Stimulated activated CD8-positive, alpha-beta memory T cell treated with anti-CD3 and anti-CD28 coated beads, Interleukin-4, amount 100 ng/mL, for 1 hour (primary cell): Measurements from ENCODE around the gene CCDC28A.

ENCODE experiments used
- DNase-seq, 2 donors: peaks; one replicate each; pipeline ENCODE4 v3.0.0-alpha.2; 2020; ENCODE audit warnings: low read depth in 2 of 2, low spot score in 1 of 2

CCDC28A gene

DNA sequence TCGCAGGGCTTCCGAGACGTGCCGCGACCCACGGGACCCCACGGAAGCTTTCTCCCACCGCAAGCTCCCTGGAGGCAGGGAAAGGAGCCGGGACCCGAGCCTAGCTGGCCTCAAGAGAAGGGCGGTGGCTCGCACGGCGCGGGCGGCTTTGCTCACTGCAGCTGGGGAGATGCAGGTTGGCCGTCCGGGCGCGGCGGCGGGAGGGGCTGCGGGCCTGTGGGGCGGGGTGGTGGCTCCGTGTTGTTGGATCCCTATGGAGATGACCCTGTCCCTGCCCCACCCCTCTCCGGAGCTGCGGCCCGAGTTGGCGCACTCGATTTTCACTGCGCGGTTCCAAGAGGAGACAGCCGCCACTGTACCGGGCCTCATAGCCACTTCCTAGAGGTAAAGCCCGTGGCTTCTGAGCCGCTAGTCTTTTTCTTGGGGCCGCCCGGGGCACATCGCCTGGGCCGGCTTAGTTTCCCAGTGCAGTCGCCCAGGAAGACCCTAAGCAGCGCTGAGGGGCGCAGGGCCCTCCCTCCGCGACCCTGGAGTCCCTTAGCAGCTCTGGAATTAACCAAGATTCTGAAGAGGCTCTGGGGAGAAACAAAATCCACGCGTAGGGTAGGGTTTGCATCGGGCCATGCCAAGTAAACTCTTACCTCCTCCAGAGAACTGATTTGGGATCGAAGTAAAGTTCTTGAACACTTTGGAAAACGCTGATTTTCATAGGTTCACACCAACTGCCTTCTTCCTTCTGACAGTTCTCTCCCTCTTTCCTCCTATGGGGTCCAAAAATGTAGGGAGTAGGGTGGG, 22.4 kb downstream of the CCDC28A start, which contains the start of gene ECT2L:
TSS of gene ECT2L (plus strand) at position 279 of the 795 bp plus-strand sequence. CDS start 17,188 bp downstream, outside the sequence.
- DNase-seq, result no peak

DNA sequence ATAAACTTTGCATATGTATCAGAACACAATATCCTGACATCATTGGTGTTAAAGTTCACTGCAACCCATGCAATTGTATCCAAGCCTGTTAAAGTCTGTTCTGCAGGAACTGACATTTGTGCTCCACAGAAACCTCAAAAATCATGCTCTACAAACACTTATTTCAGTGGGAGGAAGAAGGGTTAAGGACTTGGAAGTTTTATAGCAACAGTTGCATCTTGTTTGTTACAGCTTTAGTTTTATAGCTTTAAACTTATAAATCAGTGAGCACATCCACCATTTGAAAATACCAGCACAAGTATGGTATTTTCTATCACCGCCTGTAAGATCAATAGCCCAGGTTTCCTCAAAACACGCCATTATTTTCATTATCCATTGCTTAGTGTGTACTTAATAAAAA, 23.2 kb downstream of the CCDC28A start:
- DNase-seq, result no peak

DNA sequence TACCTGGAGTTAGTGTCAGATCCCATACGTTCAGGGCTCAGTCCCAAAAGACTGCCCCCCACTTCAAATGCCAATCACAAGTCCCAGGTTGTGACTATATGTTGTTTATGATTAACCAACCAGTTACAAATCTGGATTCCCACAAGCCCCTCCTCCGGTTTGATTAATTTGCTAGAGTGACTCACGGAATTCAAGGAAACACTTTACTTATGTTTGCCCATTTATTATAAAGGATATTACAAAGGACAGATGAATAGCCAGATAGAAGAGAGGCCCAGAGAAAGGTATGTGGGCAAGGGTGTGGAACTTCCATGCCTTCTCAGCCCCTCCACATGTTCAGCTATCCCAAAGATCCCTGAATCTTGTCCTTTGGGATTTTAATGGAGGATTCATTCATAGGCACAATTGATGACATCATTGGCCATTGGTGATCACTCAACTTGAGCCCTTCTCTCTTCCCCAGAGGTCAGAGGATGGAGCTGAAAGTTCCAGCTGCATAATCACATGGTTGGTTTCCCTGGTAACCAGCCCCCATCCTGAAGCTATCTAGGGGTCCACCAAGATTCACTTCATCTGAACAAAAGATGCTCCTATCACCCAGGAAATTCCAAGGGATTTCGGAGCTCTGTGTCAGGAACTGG, 24.4 kb downstream of the CCDC28A start:
- no peak for DNase-seq

DNA sequence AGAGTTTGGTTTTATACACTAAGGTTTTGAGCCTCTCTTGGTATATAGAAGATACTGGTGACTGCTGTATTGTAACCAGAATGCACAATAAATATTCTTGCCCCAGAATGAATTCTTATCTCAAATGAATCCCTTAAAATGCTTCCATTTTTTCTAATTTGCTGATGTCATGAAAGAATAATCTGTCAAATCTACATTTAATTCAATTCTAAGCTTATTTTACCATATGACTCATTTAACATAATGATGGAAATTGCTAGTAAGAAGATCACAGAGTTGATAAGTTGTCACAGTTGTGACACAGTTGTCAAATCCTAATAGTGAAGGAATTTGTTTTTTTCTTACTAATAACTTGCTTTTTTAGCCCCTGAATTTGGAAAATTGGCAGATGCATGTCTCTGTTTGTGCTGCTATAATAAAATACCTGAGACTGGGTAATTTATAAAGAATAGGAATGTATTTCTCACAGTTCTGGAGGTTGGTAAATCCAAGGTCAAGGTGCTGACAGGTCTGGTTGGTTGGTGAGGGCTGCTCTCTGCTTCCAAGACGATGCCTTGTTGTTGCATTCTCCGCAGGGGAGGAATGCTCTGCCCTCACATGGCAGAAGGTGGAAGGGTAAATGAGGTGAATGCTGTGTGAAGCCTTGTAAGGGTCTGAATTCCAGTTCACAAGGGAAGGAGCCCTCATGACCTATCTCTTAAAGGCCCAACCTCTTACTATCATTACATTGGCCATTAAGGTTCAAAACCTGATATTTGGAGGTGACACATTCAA, 27.0 kb downstream of the CCDC28A start:
- no peak for DNase-seq

DNA sequence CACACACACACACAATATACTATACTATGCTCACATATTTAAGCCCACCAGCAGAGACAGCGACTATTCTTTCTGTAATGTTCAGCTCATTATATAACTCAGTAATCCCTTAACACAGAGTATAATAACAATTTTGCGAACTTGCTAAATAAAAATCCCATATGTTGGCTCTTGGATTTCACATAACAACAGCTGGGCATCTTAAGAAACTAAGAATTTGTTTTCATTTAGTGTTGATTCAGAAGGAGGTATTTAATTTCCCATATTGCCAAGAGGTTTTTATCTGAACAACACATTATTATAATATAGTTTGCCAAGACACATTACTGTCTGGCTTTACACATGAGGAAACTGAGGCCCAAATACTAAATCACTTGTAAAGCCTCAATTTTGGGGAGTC, 29.8 kb downstream of the CCDC28A start:
- DNase-seq, result no peak

DNA sequence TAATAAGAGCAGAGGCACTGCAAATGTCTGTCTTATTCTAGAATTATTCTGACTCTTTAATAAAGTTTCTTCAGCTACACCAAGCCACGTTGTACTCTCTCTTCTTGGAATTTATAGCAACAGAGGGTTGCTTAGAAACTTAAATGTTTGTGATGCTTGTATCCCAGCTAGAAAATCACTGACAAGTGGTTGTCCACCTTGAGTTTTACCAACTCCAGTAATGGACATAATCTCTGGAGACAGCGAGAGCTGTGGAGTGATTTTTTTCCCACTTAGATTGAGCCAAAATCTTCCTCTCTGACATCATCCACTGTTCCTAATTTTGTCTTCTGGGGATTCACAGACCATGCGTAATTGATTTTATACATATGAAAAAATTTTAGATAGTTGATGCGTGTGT, 30.3 kb downstream of the CCDC28A start:
- DNase-seq, result no peak

DNA sequence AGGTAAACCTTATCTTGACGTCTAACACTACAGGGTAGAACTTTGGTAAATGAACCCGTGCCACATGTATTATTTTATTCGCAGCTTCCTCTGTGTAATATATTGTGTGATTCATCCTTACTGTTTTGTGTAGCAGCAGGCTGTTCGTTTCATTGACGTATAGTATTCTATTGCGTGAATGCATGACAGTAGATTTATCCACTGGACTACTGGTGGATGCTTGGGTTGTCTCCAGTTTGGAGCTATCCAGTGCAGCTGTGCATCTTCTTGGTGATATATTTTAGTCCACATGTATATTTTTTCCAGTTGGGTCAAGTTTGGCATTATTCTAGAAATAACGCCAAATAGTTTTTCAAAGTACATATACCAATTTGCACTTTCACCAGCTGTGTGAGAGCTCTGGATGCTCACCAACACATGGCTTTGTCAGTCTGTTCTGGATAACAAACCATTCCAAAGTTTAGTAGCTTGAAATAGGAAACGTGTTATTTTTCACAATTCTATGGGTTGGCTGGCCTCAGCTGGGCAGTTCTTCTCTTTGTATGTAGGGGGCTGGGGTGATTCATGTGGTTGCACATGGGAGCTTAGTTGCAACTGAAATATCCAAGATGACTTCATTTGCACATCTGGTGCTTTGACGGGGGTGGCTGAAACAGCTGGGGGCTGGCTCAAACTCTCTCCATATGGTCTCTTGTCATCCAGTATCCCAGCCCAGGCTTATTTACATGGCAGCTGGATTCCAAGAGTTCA, 31.6 kb downstream of the CCDC28A start:
- no peak for DNase-seq

DNA sequence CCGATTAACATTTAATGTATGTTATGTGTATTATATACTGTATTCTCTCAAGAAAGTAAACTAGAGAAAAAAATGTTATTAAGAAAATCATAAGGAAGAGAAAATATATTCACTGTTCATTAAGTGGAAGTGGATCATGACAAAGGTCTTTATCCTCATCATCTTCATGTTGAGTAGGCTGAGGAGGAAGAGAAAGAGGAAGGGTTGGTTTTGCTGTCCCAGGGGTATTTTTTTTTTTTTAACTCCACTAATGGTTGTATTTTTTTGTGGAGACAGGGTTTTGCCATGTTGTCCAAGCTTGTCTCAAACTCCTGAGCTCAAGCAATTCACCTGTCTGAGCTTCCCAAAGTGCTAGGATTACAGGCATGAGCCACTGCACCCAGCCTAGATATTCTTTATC, 33.3 kb downstream of the CCDC28A start:
- DNase-seq, result no peak

DNA sequence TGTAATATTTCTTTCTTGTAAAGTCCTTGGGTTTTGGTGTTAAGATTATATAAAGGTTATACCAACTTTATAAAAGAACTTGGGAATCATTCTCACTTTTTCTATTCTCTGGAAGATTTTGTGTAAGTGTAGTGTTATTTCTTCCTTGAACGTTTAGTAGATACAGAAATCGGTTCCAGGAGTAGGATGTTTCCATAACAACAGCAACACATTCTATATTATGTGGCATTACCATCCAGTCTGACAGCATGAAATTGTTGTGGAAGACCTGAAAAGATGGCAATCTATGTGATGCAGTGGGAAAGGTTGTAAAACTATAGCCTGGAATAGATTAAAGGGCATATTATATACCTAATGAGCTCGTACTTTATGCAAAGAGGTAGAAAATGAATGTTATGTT, 36.1 kb downstream of the CCDC28A start:
- no peak for DNase-seq

DNA sequence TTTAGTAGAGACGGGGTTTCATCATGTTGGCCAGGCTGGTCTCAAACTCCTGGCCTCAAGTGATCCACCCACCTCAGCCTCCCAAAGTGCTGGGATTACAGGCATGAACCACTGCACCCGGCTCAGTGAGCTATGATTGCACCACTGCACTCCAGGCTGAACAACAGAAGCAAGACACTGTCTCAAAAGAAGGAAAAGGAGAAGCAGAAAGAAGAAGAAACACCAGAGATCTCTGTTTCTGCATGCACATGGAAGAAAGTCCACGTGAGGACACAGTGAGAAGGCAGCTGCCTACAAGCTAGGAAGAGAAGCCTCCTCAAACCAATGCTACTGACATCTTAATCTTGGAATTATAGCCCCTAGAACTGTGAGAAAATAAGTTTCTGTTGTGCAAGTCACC, 38.3 kb downstream of the CCDC28A start:
- no peak for DNase-seq

DNA sequence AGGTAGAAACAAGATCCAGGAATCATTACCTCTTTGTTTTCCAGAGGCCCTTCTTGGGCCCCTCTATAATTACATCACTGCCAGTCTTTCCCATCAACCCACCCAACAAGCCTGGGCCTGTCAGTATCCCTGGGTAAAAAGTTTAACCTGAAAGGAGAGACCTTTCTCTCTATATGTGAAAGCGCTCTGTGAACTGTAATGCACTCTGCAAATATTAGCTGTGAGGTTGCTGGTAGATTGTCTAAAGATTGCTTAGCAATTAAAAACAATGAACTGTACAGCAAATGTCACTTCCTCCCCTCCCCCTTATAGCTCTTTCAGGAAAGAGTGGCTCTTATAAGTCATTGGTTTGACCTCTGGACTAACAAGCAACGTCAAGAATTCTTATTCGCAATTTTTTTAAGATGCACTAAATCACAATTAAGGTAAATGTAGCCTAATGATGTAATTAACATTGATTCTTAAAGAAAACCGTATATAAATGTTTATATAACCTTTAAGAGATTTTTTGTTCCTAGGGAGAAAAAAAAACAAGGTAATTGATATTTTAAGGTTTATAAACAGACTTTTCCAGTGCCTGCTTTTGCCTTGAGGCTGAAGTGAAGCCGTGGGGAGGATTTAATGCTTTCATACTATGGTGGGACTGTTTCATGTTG, 40.7 kb downstream of the CCDC28A start:
- no peak for DNase-seq

DNA sequence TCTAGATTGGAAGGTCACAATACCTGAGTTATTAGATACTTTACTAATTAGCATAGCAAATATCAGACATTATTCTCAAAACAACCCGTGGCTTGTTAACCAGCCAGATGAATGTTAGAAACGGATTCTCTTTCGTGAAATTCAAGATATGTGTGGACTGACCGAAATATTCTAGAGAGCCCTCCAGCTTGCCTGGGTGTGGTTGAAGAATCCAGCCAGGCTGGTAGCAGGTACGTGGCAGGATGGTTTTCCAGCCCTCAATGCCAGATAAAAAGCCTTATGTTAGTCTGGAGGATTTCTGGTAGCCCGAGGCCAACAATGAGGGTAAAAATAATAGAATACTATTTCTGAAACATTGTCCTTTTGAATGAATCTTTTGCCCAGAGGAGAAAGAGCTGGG, 41.7 kb downstream of the CCDC28A start:
- DNase-seq, result no peak

DNA sequence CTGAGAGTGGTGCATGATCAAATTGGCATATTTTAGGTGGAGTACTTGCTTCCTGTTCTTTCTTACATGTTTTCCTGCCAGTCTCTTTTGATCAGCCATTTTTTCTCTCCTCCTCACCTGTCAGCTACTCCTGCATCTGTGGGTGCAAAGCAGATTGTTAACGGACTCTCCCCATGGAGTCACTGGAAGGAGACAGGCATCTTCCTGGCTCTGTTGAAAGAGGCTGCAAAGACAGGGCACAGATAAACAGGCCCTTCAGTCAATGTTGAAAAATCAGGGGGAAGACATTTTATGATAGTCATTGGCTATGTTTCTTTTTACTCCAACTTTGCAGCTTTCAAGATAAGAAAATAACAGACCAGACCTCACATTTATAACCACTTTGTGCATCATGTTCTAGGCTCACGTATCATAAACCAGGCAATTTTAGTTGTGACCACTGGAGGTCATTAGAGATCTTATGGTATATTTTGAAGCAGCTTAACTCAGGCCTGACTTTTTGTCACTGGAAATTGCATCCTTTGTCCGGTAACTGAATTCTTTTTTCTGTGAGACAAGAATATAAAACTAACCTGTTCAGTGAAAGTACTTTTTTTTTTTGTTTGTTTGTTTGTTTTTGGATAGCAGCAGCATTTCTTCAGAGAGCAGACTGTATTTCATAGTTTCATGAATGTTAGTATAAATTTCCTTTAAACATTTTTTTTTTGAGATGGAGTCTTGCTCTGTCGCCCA, 42.4 kb downstream of the CCDC28A start:
- DNase-seq, result no peak

DNA sequence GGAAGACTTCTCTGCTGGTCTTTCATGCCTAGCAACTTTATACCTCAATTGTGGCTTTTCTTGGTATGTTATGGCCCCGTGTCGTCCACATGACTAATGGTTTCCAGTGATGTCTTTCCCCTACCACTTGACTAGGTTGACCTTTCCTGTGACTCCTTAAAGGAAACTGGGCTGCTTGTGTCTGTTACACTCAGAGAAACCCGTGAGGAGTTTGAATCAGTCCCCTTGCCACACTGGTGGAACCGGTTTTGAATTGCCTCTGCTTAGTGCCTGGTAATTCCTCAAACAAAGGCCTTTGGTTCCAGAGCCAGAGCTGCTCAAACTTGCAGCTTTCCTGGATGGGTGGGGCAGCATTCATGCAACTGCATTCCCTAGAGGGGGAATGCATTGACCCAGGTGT, 44.2 kb downstream of the CCDC28A start:
- DNase-seq, result no peak

DNA sequence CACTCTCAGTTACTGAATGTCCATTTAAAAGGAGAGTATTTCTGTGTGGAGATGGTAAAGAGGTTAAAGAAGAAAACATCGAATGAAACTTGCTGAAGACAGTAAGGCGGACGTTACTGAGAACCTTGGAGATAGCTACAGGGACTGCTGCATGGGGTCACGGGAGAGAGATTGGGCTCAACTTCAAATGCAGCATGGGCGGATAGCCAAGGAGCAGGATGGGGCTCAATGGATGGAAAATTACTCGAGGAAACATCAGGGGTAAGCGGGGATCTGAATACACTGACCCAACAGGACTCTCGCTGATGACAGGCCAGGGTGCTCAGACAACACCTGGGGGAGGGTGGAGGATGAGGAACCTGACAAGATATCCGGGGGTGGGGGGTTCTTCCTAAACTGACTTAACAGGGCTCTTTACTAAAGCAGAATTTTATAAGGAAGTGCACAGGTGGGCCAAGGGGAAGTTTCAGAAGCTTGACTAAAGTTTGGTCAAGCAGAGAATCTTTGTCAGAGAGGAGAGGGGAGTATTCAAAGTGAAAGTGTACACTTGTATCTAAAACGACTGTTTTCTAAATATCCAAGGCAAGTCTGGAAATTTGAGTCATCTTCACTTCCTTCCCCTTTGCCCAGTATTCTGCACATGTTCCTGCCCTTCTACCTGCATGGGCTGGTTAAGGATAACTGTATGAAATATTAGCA, 45.1 kb downstream of the CCDC28A start:
- no peak for DNase-seq

DNA sequence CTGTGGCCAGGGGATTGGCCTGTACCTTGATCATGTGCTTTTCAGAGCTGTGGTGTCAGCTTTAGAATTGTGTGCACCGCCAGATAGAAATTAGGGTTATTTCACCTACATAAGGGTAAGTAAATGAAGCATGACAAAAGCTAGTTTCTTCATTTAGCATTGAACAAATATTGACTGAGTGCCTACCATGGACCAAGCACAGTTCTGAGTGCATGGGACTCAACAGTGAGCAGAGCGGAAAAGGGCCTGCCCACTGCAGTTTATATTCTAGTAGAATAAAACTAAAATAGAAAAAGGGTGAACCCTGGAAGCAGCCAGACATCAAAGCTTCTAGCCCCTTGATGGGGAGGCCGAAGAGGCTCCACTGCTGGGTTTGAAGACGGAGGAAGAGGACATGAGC, 48.0 kb downstream of the CCDC28A start:
- DNase-seq, result no peak

DNA sequence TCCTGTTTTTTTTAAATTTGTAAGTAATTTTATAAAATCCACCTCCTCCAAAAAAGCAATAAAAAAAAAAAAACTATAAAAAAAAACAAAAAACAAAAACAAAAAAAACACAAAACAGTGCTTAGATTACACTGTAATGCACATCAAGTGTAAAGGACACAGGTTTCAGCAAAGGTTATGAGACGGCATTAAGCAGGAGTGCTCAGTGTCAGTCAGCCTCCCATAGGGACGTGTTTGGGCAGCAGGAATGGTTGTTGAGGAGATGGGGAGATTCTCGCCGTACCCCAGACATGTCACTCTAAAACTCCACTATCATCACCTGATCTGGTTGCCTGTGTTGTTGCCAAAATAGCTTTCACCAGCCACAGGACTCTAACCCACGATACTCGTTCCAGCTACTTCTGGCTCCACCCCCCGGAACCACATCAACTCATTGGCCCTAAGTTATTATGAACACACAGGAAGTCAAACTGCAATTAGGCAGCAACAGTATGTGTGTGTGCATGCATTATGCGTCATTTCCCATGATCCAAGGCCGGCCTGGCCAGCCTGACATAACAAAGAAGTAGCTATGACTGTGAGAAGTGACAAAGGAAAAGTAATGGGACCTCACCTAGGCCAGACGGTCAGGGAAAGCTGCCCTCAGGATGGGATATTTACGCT, 51.0 kb downstream of the CCDC28A start:
- no peak for DNase-seq

DNA sequence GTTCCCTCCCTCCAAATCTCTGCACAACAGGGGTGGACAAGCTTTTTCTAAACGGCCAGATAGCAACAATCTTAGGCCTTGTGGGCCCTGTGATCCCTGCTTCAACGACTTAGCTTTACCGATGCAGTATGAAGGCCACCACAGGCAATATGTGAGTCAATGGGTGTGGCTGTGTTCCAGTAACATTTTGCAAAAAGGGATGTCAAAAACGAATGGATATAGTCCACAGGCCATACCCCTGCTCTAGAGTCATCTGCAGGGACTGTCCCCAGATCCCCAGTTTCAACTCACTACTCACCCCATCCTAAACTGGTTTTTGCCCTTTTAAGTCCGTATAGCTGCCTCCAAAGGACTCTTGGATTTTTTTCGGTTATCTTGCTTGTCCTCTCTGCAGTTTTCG, 56.7 kb downstream of the CCDC28A start:
- no peak for DNase-seq

DNA sequence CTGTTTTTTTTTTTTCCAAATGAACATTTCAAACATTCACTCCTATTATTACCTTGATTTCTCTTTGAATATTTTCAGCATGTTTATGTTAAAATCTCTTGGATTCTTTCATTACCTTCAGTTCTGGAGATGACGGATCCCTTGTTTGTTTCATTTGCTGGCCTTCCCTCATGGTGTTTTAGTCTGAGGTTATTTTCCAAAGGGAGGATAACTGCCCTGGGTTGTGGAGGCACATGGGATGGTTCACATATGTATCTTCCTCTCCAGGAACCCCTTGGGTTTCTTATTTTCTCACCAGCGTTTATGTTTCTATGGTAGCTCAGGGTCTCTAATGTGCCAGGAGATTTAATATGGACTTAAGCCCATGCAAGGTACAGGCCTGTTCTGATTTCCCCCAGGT, 58.6 kb downstream of the CCDC28A start:
- DNase-seq, result no peak
